GM12878 (cell line): Measurements from ENCODE around the gene TRAF5. TPM values are rescaled to one million over a fixed set of nuclear protein-coding genes. Genes with fewer than 3 reads are reported as not detected.

Source experiments
- ATAC-seq: fragments of 200-7000 bp; cut with Tn5 transposase; 3 replicates; pipeline ENCODE4 v1.9.1; 2020; ENCODE audit warnings: mild to moderate bottlenecking, moderate library complexity
- BruUV-seq: library from RNA; stranded (reverse); fragments of 400-500 nt; replicated peaks from 2 replicates; lab custom pipeline; 2021; lab: Mats Ljungman, UMichigan
- CTCF ChIA-PET: fragments of 300-600 bp; sonication (Branson Sonifier 250); formaldehyde crosslinking; extraction: SDS; loops from one replicate; lab custom pipeline; 2021; ENCODE audit warnings: inconsistent platforms; lab: Yijun Ruan, JAX
- POLR2A ChIA-PET: fragments of 350-600 bp; formaldehyde crosslinking; extraction: SDS; loops from one replicate; lab custom pipeline; 2021; ENCODE audit warnings: inconsistent platforms; lab: Charles Lee
- RAD21 ChIA-PET: fragments of 300-600 bp; sonication (Branson Sonifier 250); formaldehyde crosslinking; loops from one replicate; lab custom pipeline; 2023; ENCODE audit warnings: antibody characterized with exemption; ENCODE audit not compliant: unreplicated experiment; lab: Charles Lee
- SMC1A ChIA-PET: fragments of 300-600 bp; sonication (Branson Sonifier 250); formaldehyde crosslinking; loops from one replicate; lab custom pipeline; 2023; ENCODE audit not compliant: unreplicated experiment, uncharacterized antibody; lab: Charles Lee
- DNase-seq: peaks from one replicate; pipeline ENCODE4 v3.0.0-alpha.2; 2011; ENCODE audit warnings: low read depth, low spot score
- FAIRE-seq: peaks from 3 replicates; lab custom pipeline; 2011; peaks lifted over from hg19 to GRCh38; lab: Jason Lieb, UNC
- H2AFZ ChIP-seq: 2 replicates; pipeline ENCODE4 v1.6.0; 2011; ENCODE audit warnings: low read depth, low read length, control low read depth; ENCODE audit not compliant: control insufficient read depth
- H3K27ac ChIP-seq: 2 replicates; pipeline ENCODE4 v1.5.1; 2011; ENCODE audit warnings: control low read depth; ENCODE audit not compliant: control insufficient read depth, insufficient read depth
- H3K27me3 ChIP-seq, 2 experiments: replicated peaks in 1 of 2; 2 replicates each; pipeline versions ENCODE4 v1.6.0 to v1.6.1; 2011; ENCODE audit warnings: low read length in 1 of 2; ENCODE audit not compliant: control insufficient read depth in 2 of 2, insufficient read depth in 2 of 2
- H3K36me3 ChIP-seq, 2 experiments: 2 replicates each; pipeline ENCODE4 v1.5.1; 2011; ENCODE audit warnings: low read length in 1 of 2; ENCODE audit not compliant: control insufficient read depth in 2 of 2, insufficient read depth in 2 of 2
- H3K4me1 ChIP-seq: 2 replicates; pipeline ENCODE4 v1.6.1; 2011; ENCODE audit warnings: mild to moderate bottlenecking, low read length, moderate library complexity, mixed read lengths; ENCODE audit not compliant: control insufficient read depth, insufficient read depth
- H3K4me2 ChIP-seq: 2 replicates; pipeline ENCODE4 v1.6.0; 2011; ENCODE audit warnings: control low read depth; ENCODE audit not compliant: control insufficient read depth, insufficient read depth
- H3K4me3 ChIP-seq: fragments of 200-600 bp; sonication (generic); 2 replicates; pipeline ENCODE4 v1.5.1; 2016
- H3K79me2 ChIP-seq: 2 replicates; pipeline ENCODE4 v1.6.0; 2011; ENCODE audit warnings: low read length; ENCODE audit not compliant: control insufficient read depth, insufficient read depth
- H3K9ac ChIP-seq: 2 replicates; pipeline ENCODE4 v1.8.0; 2011; ENCODE audit warnings: low read length, control low read depth, mixed read lengths; ENCODE audit not compliant: control insufficient read depth, insufficient read depth
- H3K9me3 ChIP-seq: replicated peaks from 3 replicates; pipeline ENCODE4 v1.5.1; 2011; ENCODE audit warnings: mild to moderate bottlenecking, low read length; ENCODE audit not compliant: control insufficient read depth, insufficient read depth
- H4K20me1 ChIP-seq: 2 replicates; pipeline ENCODE4 v1.6.0; 2011; ENCODE audit not compliant: control insufficient read depth, insufficient read depth
- IRF5 ChIP-seq: fragments of 450-650 bp; IDR thresholded peaks from 2 replicates; pipeline ENCODE4 v1.6.1; 2017; ENCODE audit warnings: borderline replicate concordance
- RAD21 ChIP-seq: IDR thresholded peaks from 2 replicates; pipeline ENCODE4 v1.6.1; 2011; ENCODE audit warnings: mild to moderate bottlenecking, low read depth, low read length, moderate library complexity; ENCODE audit not compliant: insufficient read depth
- TAF1 ChIP-seq: IDR thresholded peaks from 2 replicates; pipeline ENCODE4 v1.6.1; 2011; ENCODE audit warnings: mild to moderate bottlenecking, low read depth, low read length, borderline replicate concordance
- ZZZ3 ChIP-seq: IDR thresholded peaks from 2 replicates; pipeline ENCODE4 v1.6.1; 2011; ENCODE audit warnings: low read depth; ENCODE audit not compliant: control insufficient read depth, insufficient read length
- in situ Hi-C: fragments of 300-500 bp; cut with MboI; formaldehyde crosslinking; loops from 9 replicates; pipeline ENCODE4 v1.14.3; 2018; ENCODE audit warnings: mixed read lengths
- intact Hi-C: fragments of 100-400 bp; cut with micrococcal nuclease; formaldehyde crosslinking; loops from one replicate; pipeline ENCODE4 v1.14.2; 2022; ENCODE audit not compliant: unreplicated experiment
- polyA plus RNA-seq, 11 experiments: library from polyadenylated mRNA; depleted of rRNA in 4 of 11; unstranded in 6 of 11; stranded (reverse) in 5 of 11; fragments of >200 nt; fragmentation: Nextera tagmentation in 4 of 11; fragmentation: Illumina TruSeq in 1 of 11; extraction: Ambion mirVana in 4 of 11; extraction: Trizol in 1 of 11; gene quantifications; 1 replicate in 1 of 11; 2 replicates in 10 of 11; pipeline versions ENCODE4 v1.2.1 to v1.2.3, GENCODE V29; 2011 to 2016; ENCODE audit warnings: inconsistent platforms in 2 of 11, missing spikeins in 2 of 11, low read depth in 1 of 11
- total RNA-seq, 4 experiments: library from RNA; depleted of rRNA in 3 of 4; stranded (reverse); fragments of >200 nt in 3 of 4; fragmentation: Illumina TruSeq in 1 of 4; extraction: Trizol in 1 of 4; gene quantifications; 2 replicates each; pipeline versions ENCODE4 v1.2.1 to v1.2.3, GENCODE V29; 2013 to 2021
- TF ChIP-seq, protein P1 (sequence below): IDR thresholded peaks from 2 replicates; pipeline ENCODE4 v1.6.1; 2011; ENCODE audit warnings: mild to moderate bottlenecking, low read depth, low read length, moderate library complexity; ENCODE audit not compliant: insufficient replicate concordance
- TF ChIP-seq, protein P2 (sequence below): fragments of 450-650 bp; IDR thresholded peaks from 2 replicates; pipeline ENCODE4 v1.6.1; 2016; ENCODE audit warnings: mild to moderate bottlenecking, moderate library complexity, borderline replicate concordance

TRAF5 gene
- total and polyA plus RNA-seq, 10 of the 15 experiments (the other 5 are each of a cell fraction or from before 2014, with no cell fraction given): 10.6 to 36.5 (median 26.3) TPM

DNA sequence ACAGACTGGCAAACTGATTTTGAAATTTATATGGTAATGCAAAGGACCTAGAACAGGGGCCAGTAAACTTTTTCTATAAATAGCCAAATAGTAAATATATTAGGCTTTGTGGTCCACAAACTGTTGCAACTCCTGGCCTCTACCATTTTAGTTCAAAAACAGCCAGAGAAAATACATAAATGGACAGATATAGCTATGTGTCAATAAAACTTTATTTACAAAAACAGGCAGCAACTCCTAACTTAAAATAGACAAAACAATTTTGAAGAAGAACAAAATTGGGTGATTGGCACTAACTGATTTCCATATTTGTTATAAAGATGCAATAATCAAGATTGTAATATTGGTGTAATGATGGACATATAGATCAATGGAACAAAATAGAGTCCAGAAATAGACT lies 6.7 kb upstream of the TRAF5 start:
- no peaks in the 10 kb centered on the region for H4K20me1 ChIP-seq
- TF ChIP-seq TAF1 (no peak), ZZZ3 (no peak), IRF5 (no peak), RAD21 (no peak)
- TF ChIP-seq, protein P1, sequence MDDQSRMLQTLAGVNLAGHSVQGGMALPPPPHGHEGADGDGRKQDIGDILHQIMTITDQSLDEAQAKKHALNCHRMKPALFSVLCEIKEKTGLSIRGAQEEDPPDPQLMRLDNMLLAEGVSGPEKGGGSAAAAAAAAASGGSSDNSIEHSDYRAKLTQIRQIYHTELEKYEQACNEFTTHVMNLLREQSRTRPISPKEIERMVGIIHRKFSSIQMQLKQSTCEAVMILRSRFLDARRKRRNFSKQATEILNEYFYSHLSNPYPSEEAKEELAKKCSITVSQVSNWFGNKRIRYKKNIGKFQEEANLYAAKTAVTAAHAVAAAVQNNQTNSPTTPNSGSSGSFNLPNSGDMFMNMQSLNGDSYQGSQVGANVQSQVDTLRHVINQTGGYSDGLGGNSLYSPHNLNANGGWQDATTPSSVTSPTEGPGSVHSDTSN: no peak
- TF ChIP-seq, protein P2, sequence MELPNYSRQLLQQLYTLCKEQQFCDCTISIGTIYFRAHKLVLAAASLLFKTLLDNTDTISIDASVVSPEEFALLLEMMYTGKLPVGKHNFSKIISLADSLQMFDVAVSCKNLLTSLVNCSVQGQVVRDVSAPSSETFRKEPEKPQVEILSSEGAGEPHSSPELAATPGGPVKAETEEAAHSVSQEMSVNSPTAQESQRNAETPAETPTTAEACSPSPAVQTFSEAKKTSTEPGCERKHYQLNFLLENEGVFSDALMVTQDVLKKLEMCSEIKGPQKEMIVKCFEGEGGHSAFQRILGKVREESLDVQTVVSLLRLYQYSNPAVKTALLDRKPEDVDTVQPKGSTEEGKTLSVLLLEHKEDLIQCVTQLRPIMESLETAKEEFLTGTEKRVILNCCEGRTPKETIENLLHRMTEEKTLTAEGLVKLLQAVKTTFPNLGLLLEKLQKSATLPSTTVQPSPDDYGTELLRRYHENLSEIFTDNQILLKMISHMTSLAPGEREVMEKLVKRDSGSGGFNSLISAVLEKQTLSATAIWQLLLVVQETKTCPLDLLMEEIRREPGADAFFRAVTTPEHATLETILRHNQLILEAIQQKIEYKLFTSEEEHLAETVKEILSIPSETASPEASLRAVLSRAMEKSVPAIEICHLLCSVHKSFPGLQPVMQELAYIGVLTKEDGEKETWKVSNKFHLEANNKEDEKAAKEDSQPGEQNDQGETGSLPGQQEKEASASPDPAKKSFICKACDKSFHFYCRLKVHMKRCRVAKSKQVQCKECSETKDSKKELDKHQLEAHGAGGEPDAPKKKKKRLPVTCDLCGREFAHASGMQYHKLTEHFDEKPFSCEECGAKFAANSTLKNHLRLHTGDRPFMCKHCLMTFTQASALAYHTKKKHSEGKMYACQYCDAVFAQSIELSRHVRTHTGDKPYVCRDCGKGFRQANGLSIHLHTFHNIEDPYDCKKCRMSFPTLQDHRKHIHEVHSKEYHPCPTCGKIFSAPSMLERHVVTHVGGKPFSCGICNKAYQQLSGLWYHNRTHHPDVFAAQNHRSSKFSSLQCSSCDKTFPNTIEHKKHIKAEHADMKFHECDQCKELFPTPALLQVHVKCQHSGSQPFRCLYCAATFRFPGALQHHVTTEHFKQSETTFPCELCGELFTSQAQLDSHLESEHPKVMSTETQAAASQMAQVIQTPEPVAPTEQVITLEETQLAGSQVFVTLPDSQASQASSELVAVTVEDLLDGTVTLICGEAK: peak; percentile 86
- in situ Hi-C loops (loop anchor here (5.0 to 10.0 kb wide), 3 partner anchors 152 to 332 kb away; no protein-coding TSS in a partner anchor), intact Hi-C loops (no loop called here)
- H3K79me2 ChIP-seq: no peaks in the 10 kb centered on the region
- no peak for ATAC-seq
- ChIA-PET RAD21 (no interaction called here), POLR2A (no interaction called here), SMC1A (no interaction called here), CTCF (no interaction called here)
- no peak overlapping the region for H3K4me2 ChIP-seq
- H3K27ac ChIP-seq: no peak overlapping the region
- peaks cover 0 to 4% of the 10 kb centered on the region in 2 experiments; a peak in 1 of 4 replicates for H3K36me3 ChIP-seq
- H3K4me1 ChIP-seq: no peaks in the 10 kb centered on the region
- no peak for FAIRE-seq
- H3K27me3 ChIP-seq: no peaks in the 10 kb centered on the region
- no peaks in the 10 kb centered on the region for H3K9me3 ChIP-seq
- no peak overlapping the region for H2AFZ ChIP-seq
- DNase-seq: no peak
- H3K4me3 ChIP-seq: no peak overlapping the region
- H3K9ac ChIP-seq: no peak overlapping the region
- no TSS peak for BruUV-seq
